ENCODE measurements around the gene HK1.

Gene HK1

GRCh38 chr10:69402386-69402785, 124.1 kb downstream of the HK1 start:
- Histone ChIP-seq H3K36me3 (ENCODE audit: control insufficient read depth in 4 of 4, insufficient read depth in 4 of 4, low read length in 3 of 4) (peaks cover 2 to 48% (median 27%) of the 10 kb centered on the region in 4 experiments), H3K9me3 (ENCODE audit: control extremely low read depth in 1 of 5, control insufficient read depth in 4 of 5, insufficient read depth in 2 of 5, low read depth in 1 of 5, low read length in 4 of 5) (no peaks in the 10 kb centered on the region), H3K27ac (ENCODE audit: insufficient read depth in 1 of 2, low read depth in 1 of 2, low read length in 2 of 2, poor library complexity in 1 of 2, severe bottlenecking in 2 of 2) (no peak overlapping the region), H3K27me3 (replicated peaks in 2 of 5; ENCODE audit: control insufficient read depth in 4 of 5, insufficient read depth in 5 of 5, low read length in 4 of 5) (no peaks in the 10 kb centered on the region), H3K4me3 (ENCODE audit: control insufficient read depth in 1 of 7, extremely low read depth in 1 of 7, insufficient read depth in 4 of 7, low read depth in 2 of 7, low read length in 6 of 7) (no peak overlapping the region), H3K4me1 (ENCODE audit: control extremely low read depth in 1 of 4, control insufficient read depth in 4 of 4, insufficient read depth in 4 of 4, low read length in 3 of 4) (no peaks in the 10 kb centered on the region)
- 98% methylated on average over 6 of the region's 6 CpGs for WGBS (ENCODE audit: insufficient coverage)
- CTCF ChIA-PET = interaction anchor here (0.9 kb wide), 1 partner anchor 238 kb away, joined by 3 read pairs; no protein-coding TSS in a partner anchor
- POLR2A ChIA-PET = no interaction called here
- DNase-seq = no peak

- no peaks in the 10 kb centered on the region for H3K9me3 ChIP-seq (ENCODE audit: control extremely low read depth in 1 of 5, control insufficient read depth in 4 of 5, insufficient read depth in 2 of 5, low read depth in 1 of 5, low read length in 4 of 5)
- H3K4me3 ChIP-seq (ENCODE audit: control insufficient read depth in 1 of 7, extremely low read depth in 1 of 7, insufficient read depth in 4 of 7, low read depth in 2 of 7, low read length in 6 of 7) = no peak overlapping the region
- H3K36me3 ChIP-seq (ENCODE audit: control insufficient read depth in 4 of 4, insufficient read depth in 4 of 4, low read length in 3 of 4) = peaks cover 2 to 45% (median 25%) of the 10 kb centered on the region in 4 experiments
- no peaks in the 10 kb centered on the region for H3K27me3 ChIP-seq (replicated peaks in 2 of 5; ENCODE audit: control insufficient read depth in 4 of 5, insufficient read depth in 5 of 5, low read length in 4 of 5)
- H3K27ac ChIP-seq (ENCODE audit: insufficient read depth in 1 of 2, low read depth in 1 of 2, low read length in 2 of 2, poor library complexity in 1 of 2, severe bottlenecking in 2 of 2) = no peak overlapping the region
- 92% methylated on average over 1 of the region's 1 CpG for WGBS (ENCODE audit: insufficient coverage)
- peaks cover 0 to 5% (median 4%) of the 10 kb centered on the region in 4 experiments for H3K4me1 ChIP-seq (ENCODE audit: control extremely low read depth in 1 of 4, control insufficient read depth in 4 of 4, insufficient read depth in 4 of 4, low read length in 3 of 4)
- CTCF ChIA-PET = interaction anchor here (0.9 to 1.6 kb wide), 5 partner anchors 15 to 443 kb away, joined by 3 to 4 read pairs (median 3); no protein-coding TSS in a partner anchor
- POLR2A ChIA-PET = no interaction called here
- no peak for DNase-seq
These were observed 124.8 kb downstream of the HK1 start for GRCh38 chr10:69403066-69403465.

- Histone ChIP-seq H3K27ac (ENCODE audit: insufficient read depth in 1 of 2, low read depth in 1 of 2, low read length in 2 of 2, poor library complexity in 1 of 2, severe bottlenecking in 2 of 2) (no peak overlapping the region), H3K9me3 (ENCODE audit: control extremely low read depth in 1 of 5, control insufficient read depth in 4 of 5, insufficient read depth in 2 of 5, low read depth in 1 of 5, low read length in 4 of 5) (no peaks in the 10 kb centered on the region), H3K4me3 (ENCODE audit: control insufficient read depth in 1 of 7, extremely low read depth in 1 of 7, insufficient read depth in 4 of 7, low read depth in 2 of 7, low read length in 6 of 7) (no peak overlapping the region), H3K36me3 (ENCODE audit: control insufficient read depth in 4 of 4, insufficient read depth in 4 of 4, low read length in 3 of 4) (peaks cover 2 to 42% (median 24%) of the 10 kb centered on the region in 4 experiments), H3K4me1 (ENCODE audit: control extremely low read depth in 1 of 4, control insufficient read depth in 4 of 4, insufficient read depth in 4 of 4, low read length in 3 of 4) (peaks cover 0 to 7% (median 6%) of the 10 kb centered on the region in 4 experiments), H3K27me3 (replicated peaks in 2 of 5; ENCODE audit: control insufficient read depth in 4 of 5, insufficient read depth in 5 of 5, low read length in 4 of 5) (no peaks in the 10 kb centered on the region)
- CTCF ChIA-PET = interaction anchor here (0.9 to 1.6 kb wide), 6 partner anchors 15 to 444 kb away, joined by 3 to 4 read pairs (median 3); no protein-coding TSS in a partner anchor
- POLR2A ChIA-PET = no interaction called here
- DNase-seq = no peak
- WGBS (ENCODE audit: insufficient coverage) = 95% methylated on average over 3 of the region's 3 CpGs
These were observed 125.2 kb downstream of the HK1 start for GRCh38 chr10:69403519-69403918.

- Histone ChIP-seq H3K4me3 (ENCODE audit: control insufficient read depth in 1 of 7, extremely low read depth in 1 of 7, insufficient read depth in 4 of 7, low read depth in 2 of 7, low read length in 6 of 7) (no peak overlapping the region), H3K27ac (ENCODE audit: insufficient read depth in 1 of 2, low read depth in 1 of 2, low read length in 2 of 2, poor library complexity in 1 of 2, severe bottlenecking in 2 of 2) (no peak overlapping the region), H3K9me3 (ENCODE audit: control extremely low read depth in 1 of 5, control insufficient read depth in 4 of 5, insufficient read depth in 2 of 5, low read depth in 1 of 5, low read length in 4 of 5) (no peaks in the 10 kb centered on the region), H3K36me3 (ENCODE audit: control insufficient read depth in 4 of 4, insufficient read depth in 4 of 4, low read length in 3 of 4) (peaks cover 2 to 31% (median 18%) of the 10 kb centered on the region in 4 experiments), H3K27me3 (replicated peaks in 2 of 5; ENCODE audit: control insufficient read depth in 4 of 5, insufficient read depth in 5 of 5, low read length in 4 of 5) (no peaks in the 10 kb centered on the region), H3K4me1 (ENCODE audit: control extremely low read depth in 1 of 4, control insufficient read depth in 4 of 4, insufficient read depth in 4 of 4, low read length in 3 of 4) (peaks cover 0 to 14% (median 10%) of the 10 kb centered on the region in 4 experiments)
- POLR2A ChIA-PET = no interaction called here
- no peak for DNase-seq
- CTCF ChIA-PET = interaction anchor here (0.8 to 4.3 kb wide), 2 partner anchors 12 to 103 kb away, joined by 5 to 49 read pairs; no protein-coding TSS in a partner anchor
- WGBS (ENCODE audit: insufficient coverage) = 98% methylated on average over 8 of the region's 10 CpGs
These were observed 126.5 kb downstream of the HK1 start for GRCh38 chr10:69404786-69405185.

- Histone ChIP-seq H3K36me3 (ENCODE audit: control insufficient read depth in 4 of 4, insufficient read depth in 4 of 4, low read length in 3 of 4) (peaks cover 2 to 27% (median 14%) of the 10 kb centered on the region in 4 experiments), H3K4me3 (ENCODE audit: control insufficient read depth in 1 of 7, extremely low read depth in 1 of 7, insufficient read depth in 4 of 7, low read depth in 2 of 7, low read length in 6 of 7) (no peak overlapping the region), H3K4me1 (ENCODE audit: control extremely low read depth in 1 of 4, control insufficient read depth in 4 of 4, insufficient read depth in 4 of 4, low read length in 3 of 4) (peaks cover 0 to 18% (median 13%) of the 10 kb centered on the region in 4 experiments), H3K27ac (ENCODE audit: insufficient read depth in 1 of 2, low read depth in 1 of 2, low read length in 2 of 2, poor library complexity in 1 of 2, severe bottlenecking in 2 of 2) (no peak overlapping the region), H3K9me3 (ENCODE audit: control extremely low read depth in 1 of 5, control insufficient read depth in 4 of 5, insufficient read depth in 2 of 5, low read depth in 1 of 5, low read length in 4 of 5) (no peaks in the 10 kb centered on the region), H3K27me3 (replicated peaks in 2 of 5; ENCODE audit: control insufficient read depth in 4 of 5, insufficient read depth in 5 of 5, low read length in 4 of 5) (no peaks in the 10 kb centered on the region)
- WGBS (ENCODE audit: insufficient coverage) = 92% methylated on average over 2 of the region's 4 CpGs
- ChIA-PET CTCF (interaction anchor here (0.7 to 4.3 kb wide), 2 partner anchors 102 to 166 kb away, joined by 3 to 49 read pairs; no protein-coding TSS in a partner anchor), POLR2A (no interaction called here)
- DNase-seq = no peak
These were observed 126.9 kb downstream of the HK1 start for GRCh38 chr10:69405221-69405620.

DNA sequence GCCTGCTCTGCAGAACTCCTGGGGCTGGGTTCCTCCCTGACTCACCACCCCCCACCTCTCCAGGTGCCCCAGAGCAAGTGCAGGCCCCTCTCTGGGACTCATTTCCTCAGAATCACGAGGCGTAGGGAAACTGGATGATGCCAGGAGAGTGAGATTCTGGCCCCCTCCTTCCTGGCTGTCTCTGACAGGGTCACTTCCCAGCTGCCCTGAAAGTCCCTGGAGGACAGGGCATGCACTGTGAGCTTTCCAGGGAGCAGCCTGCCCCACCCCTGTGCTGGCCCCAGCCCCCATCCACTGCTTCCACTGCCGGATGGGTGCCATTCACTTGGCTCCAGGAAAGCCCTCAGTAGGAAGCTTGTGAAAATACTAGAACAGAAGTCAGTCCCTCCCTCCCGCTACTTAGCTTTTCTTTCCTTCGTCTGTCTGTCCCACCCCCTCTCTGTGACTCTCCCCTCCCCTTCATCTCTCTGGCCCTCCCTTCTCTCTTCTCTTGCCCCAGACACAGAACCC, 128.1 kb downstream of the HK1 start:
- DNase-seq = peak in 2 of 3 donors; percentile 10
- H3K36me3 ChIP-seq (ENCODE audit: control insufficient read depth in 4 of 4, insufficient read depth in 4 of 4, low read length in 3 of 4) = peaks cover 2 to 16% (median 8%) of the 10 kb centered on the region in 4 experiments
- H3K4me1 ChIP-seq (ENCODE audit: control extremely low read depth in 1 of 4, control insufficient read depth in 4 of 4, insufficient read depth in 4 of 4, low read length in 3 of 4) = peaks cover 0 to 18% (median 13%) of the 10 kb centered on the region in 4 experiments
- WGBS (ENCODE audit: insufficient coverage) = 71% methylated on average over 4 of the region's 5 CpGs
- H3K9me3 ChIP-seq (ENCODE audit: control extremely low read depth in 1 of 5, control insufficient read depth in 4 of 5, insufficient read depth in 2 of 5, low read depth in 1 of 5, low read length in 4 of 5) = no peaks in the 10 kb centered on the region
- H3K27ac ChIP-seq (ENCODE audit: insufficient read depth in 1 of 2, low read depth in 1 of 2, low read length in 2 of 2, poor library complexity in 1 of 2, severe bottlenecking in 2 of 2) = no peak overlapping the region
- no peak overlapping the region for H3K4me3 ChIP-seq (ENCODE audit: control insufficient read depth in 1 of 7, extremely low read depth in 1 of 7, insufficient read depth in 4 of 7, low read depth in 2 of 7, low read length in 6 of 7)
- no peaks in the 10 kb centered on the region for H3K27me3 ChIP-seq (replicated peaks in 2 of 5; ENCODE audit: control insufficient read depth in 4 of 5, insufficient read depth in 5 of 5, low read length in 4 of 5)
- CTCF ChIA-PET = interaction anchor here (1.2 to 4.3 kb wide), 11 partner anchors 13 to 284 kb away, joined by 3 to 49 read pairs (median 4); no protein-coding TSS in a partner anchor
- POLR2A ChIA-PET = no interaction called here

All from common myeloid progenitor, CD34-positive (primary cell).